Brain microvascular endothelial cell (primary cell): ENCODE measurements around the gene TMEM81.

Experiments
- DNase-seq: peaks from one replicate; pipeline ENCODE4 v3.0.0-alpha.2; 2020
- H3K27ac ChIP-seq: fragments of 250-450 bp; sonication (Bioruptor Pico); 2 replicates; pipeline ENCODE4 v1.5.1; 2020; ENCODE audit warnings: mild to moderate bottlenecking, moderate library complexity
- H3K27me3 ChIP-seq: fragments of 250-450 bp; sonication (Bioruptor Pico); replicated peaks from 2 replicates; pipeline ENCODE4 v1.5.1; 2020; ENCODE audit warnings: mild to moderate bottlenecking
- H3K36me3 ChIP-seq: fragments of 250-450 bp; sonication (Bioruptor Pico); replicated peaks from 2 replicates; pipeline ENCODE4 v1.5.1; 2020; ENCODE audit warnings: mild to moderate bottlenecking
- H3K4me3 ChIP-seq: 2 replicates; pipeline ENCODE4 v1.5.1; 2011; ENCODE audit warnings: low read depth, mild to moderate bottlenecking, control low read depth, low read length, moderate library complexity
- CTCF ChIP-seq: IDR thresholded peaks from 2 replicates; pipeline ENCODE4 v1.5.1; 2011; ENCODE audit warnings: low read depth, mild to moderate bottlenecking, moderate library complexity, low read length, control low read depth, inconsistent platforms; ENCODE audit errors: missing control alignments
- in situ Hi-C: cut with HindIII; loops from 2 replicates; pipeline ENCODE4 v1.10.0; 2017; ENCODE audit warnings: low sequenced_read_pairs, low pct_ligation_motif_present

Gene TMEM81

GRCh38 chr1:205053296-205053695, 31.0 kb downstream of the TMEM81 start:
- in situ Hi-C loops = no loop called here
- DNase-seq = no peak
- Histone ChIP-seq H3K4me3 (no peak overlapping the region), H3K27me3 (no peaks in the 10 kb centered on the region), H3K27ac (no peak overlapping the region), H3K36me3 (no peaks in the 10 kb centered on the region)
- TF ChIP-seq CTCF = no peak

- no peak for TF ChIP-seq CTCF
- in situ Hi-C loops = no loop called here
- DNase-seq = no peak
- no peaks in the 10 kb centered on the region for H3K36me3 ChIP-seq
- no peak overlapping the region for H3K27ac ChIP-seq
- H3K27me3 ChIP-seq = no peaks in the 10 kb centered on the region
- no peak overlapping the region for H3K4me3 ChIP-seq
These were observed 31.6 kb downstream of the TMEM81 start for GRCh38 chr1:205052690-205053089.

- no peak for DNase-seq
- in situ Hi-C loops = no loop called here
- H3K4me3 ChIP-seq = no peak overlapping the region
- no peak overlapping the region for H3K27ac ChIP-seq
- TF ChIP-seq CTCF = no peak
- no peaks in the 10 kb centered on the region for H3K36me3 ChIP-seq
- peaks cover 22% of the 10 kb centered on the region for H3K27me3 ChIP-seq
These were observed 34.8 kb downstream of the TMEM81 start for GRCh38 chr1:205049479-205049878.

- Histone ChIP-seq H3K36me3 (no peaks in the 10 kb centered on the region), H3K4me3 (no peak overlapping the region), H3K27ac (no peak overlapping the region), H3K27me3 (peaks cover 33% of the 10 kb centered on the region)
- no peak for TF ChIP-seq CTCF
- in situ Hi-C loops = no loop called here
- no peak for DNase-seq
These were observed 35.9 kb downstream of the TMEM81 start for GRCh38 chr1:205048382-205048781.

DNA sequence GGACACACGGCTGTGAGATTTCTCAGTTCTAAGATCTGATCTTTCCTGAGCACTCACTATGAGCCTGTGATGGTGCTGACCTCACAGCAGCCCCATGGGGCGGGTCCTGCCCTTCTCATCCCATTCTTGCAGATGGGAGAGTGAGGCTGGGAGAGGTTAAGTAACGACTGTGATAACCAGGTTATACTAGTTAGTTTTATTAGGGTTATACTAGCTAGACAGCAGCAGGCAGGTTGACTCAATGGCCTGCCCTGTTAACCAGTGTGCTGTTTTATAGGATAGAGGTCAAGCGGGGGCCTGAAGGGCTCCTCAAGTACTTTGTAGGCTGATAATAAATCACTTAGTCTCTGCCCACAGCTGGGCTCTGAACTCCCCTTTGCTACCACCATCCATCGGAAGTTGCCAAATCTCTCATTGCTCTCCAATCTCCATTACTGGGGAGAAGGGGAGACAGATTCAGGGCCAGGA, 36.5 kb downstream of the TMEM81 start:
- Histone ChIP-seq H3K4me3 (no peak overlapping the region), H3K36me3 (no peaks in the 10 kb centered on the region), H3K27me3 (peaks cover 37% of the 10 kb centered on the region), H3K27ac (no peak overlapping the region)
- TF ChIP-seq CTCF = no peak
- no peak for DNase-seq
- in situ Hi-C loops = no loop called here

DNA sequence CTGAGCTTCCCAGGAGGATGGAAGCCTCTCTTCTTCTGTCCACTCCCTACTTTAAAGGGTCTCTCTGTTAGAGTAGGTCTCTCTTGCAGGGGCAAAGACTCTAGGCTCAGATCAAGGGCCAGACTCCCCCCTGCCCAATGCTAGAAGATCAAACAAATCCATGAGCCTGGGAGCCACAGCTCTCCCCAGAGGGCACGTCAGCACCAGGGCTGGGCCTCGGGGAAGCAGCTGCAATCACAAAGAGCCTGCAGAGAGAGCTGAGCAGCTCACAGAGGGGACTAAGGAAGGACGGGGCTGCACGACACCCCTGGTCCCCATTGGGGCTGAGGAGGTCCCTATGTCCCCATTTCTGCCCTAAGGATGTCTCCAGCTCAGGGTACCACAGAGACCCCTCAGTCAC, 37.4 kb downstream of the TMEM81 start:
- in situ Hi-C loops = no loop called here
- Histone ChIP-seq H3K36me3 (no peaks in the 10 kb centered on the region), H3K27ac (no peak overlapping the region), H3K27me3 (peaks cover 45% of the 10 kb centered on the region), H3K4me3 (no peak overlapping the region)
- no peak for TF ChIP-seq CTCF
- no peak for DNase-seq
